Hepatocyte (in vitro differentiated cells): Measurements from ENCODE around the gene MALL.

Experiments used
- CTCF ChIP-seq: fragments of 200-600 bp; sonication (generic); IDR thresholded peaks from 2 replicates; pipeline ENCODE4 v1.5.1; 2016; ENCODE audit warnings: antibody characterized with exemption, mild to moderate bottlenecking; ENCODE audit not compliant: poor library complexity
- EZH2 ChIP-seq: fragments of 200-600 bp; sonication (generic); IDR thresholded peaks from 2 replicates; pipeline ENCODE4 v1.6.1; 2016; ENCODE audit warnings: antibody characterized with exemption, mild to moderate bottlenecking, borderline replicate concordance

DNA sequence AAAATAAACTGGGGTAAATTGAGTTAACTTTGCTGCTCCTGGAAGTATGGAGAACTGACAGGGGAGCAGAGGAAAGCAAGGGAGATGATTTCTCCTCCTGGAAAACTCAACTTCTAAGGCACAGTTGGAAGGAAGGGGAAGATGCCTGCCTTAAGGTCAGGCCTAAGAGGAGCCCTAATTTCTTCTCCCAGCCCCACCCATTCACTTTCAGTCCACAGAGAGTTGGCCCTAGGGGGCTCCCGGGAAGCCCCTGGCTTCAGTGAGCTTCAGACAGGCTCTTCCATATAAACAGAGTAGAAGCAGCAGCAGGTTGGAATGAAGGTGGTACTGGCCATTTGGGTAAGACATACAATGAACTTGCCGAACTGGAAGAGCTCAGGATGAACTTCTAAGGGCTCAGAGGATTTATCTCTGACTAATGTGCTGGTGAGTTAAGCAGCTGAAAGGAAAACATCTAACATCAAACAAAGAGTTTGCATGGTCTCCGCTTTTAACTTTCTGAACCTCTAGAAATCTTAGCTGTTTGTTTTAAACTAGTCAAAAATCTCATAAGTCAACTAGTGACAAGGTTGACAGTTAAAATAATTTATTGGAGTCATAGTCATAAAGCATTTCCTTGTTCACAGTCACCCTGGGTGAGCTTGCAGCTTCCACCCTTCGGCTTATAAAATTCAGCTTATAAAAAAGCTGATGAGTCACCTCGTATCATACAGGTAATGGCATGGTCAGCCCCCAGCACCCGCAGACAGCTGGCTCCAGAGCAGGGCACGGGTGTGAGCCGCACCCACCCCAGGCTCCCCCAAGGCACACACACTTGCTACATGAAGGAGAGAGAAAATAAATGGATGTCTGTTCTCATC is 9.8 kb downstream of the MALL start:
- TF ChIP-seq CTCF = no peak
- TF ChIP-seq EZH2 = no peak
